ENCODE measurements around the gene GPRC5D.

Gene GPRC5D

GRCh38 chr12:12925388-12925787 is 26.6 kb downstream of the GPRC5D start:
- DNase-seq (ENCODE audit: low read depth) = no peak
- H3K4me3 ChIP-seq (ENCODE audit: control insufficient read depth, low read depth, low read length) = no peak overlapping the region
- TF ChIP-seq CTCF (IDR thresholded peaks at IDR 0.05; ENCODE audit: control insufficient read depth, insufficient read depth, low read depth, low read length, missing control alignments) = no peak

- no peak for DNase-seq (ENCODE audit: low read depth)
- no peak overlapping the region for H3K4me3 ChIP-seq (ENCODE audit: control insufficient read depth, low read depth, low read length)
- TF ChIP-seq CTCF (IDR thresholded peaks at IDR 0.05; ENCODE audit: control insufficient read depth, insufficient read depth, low read depth, low read length, missing control alignments) = no peak
These were observed 27.8 kb downstream of the GPRC5D start for GRCh38 chr12:12924169-12924568.

GRCh38 chr12:12922978-12923377 is 29.0 kb downstream of the GPRC5D start:
- no peak for TF ChIP-seq CTCF (IDR thresholded peaks at IDR 0.05; ENCODE audit: control insufficient read depth, insufficient read depth, low read depth, low read length, missing control alignments)
- no peak for DNase-seq (ENCODE audit: low read depth)
- H3K4me3 ChIP-seq (ENCODE audit: control insufficient read depth, low read depth, low read length) = no peak overlapping the region

GRCh38 chr12:12922191-12922616 is 29.8 kb downstream of the GPRC5D start:
- DNase-seq (ENCODE audit: low read depth) = no peak
- TF ChIP-seq CTCF (IDR thresholded peaks at IDR 0.05; ENCODE audit: control insufficient read depth, insufficient read depth, low read depth, low read length, missing control alignments) = no peak
- H3K4me3 ChIP-seq (ENCODE audit: control insufficient read depth, low read depth, low read length) = no peak overlapping the region

- DNase-seq (ENCODE audit: low read depth) = no peak
- no peak overlapping the region for H3K4me3 ChIP-seq (ENCODE audit: control insufficient read depth, low read depth, low read length)
- no peak for TF ChIP-seq CTCF (IDR thresholded peaks at IDR 0.05; ENCODE audit: control insufficient read depth, insufficient read depth, low read depth, low read length, missing control alignments)
These were observed 32.1 kb downstream of the GPRC5D start for GRCh38 chr12:12919666-12920435.

- TF ChIP-seq CTCF (IDR thresholded peaks at IDR 0.05; ENCODE audit: control insufficient read depth, insufficient read depth, low read depth, low read length, missing control alignments) = no peak
- no peak for DNase-seq (ENCODE audit: low read depth)
- H3K4me3 ChIP-seq (ENCODE audit: control insufficient read depth, low read depth, low read length) = no peak overlapping the region
These were observed 33.1 kb downstream of the GPRC5D start for GRCh38 chr12:12918781-12919389.

Data from AG09309 (cell line).